ENCODE data around the gene LHFPL4.
A peak's percentile ranks its signal among the peaks of the same experiment; 100 is the strongest.
"Not testable (repeated sequence)": the region's sequence is repeated elsewhere in the genome, so short reads cannot be mapped to it uniquely, and the experiment has no call there.

The LHFPL4 gene

GRCh38 chr3:9553021-9553947 lies at the start of gene LHFPL4:
Gene LHFPL4 (minus strand): TSS chr3:9553822. CDS start chr3:9552679, 1,143 bp downstream.
- DNase-seq: no peak

- no peak for DNase-seq
These were observed 49.0 kb upstream of the LHFPL4 start for GRCh38 chr3:9602620-9603019.

GRCh38 chr3:9601006-9601581 lies 47.5 kb upstream of the LHFPL4 start:
- not testable (repeated sequence) for DNase-seq

- DNase-seq: no peak
These were observed 47.0 kb upstream of the LHFPL4 start for GRCh38 chr3:9600597-9600996.

DNA sequence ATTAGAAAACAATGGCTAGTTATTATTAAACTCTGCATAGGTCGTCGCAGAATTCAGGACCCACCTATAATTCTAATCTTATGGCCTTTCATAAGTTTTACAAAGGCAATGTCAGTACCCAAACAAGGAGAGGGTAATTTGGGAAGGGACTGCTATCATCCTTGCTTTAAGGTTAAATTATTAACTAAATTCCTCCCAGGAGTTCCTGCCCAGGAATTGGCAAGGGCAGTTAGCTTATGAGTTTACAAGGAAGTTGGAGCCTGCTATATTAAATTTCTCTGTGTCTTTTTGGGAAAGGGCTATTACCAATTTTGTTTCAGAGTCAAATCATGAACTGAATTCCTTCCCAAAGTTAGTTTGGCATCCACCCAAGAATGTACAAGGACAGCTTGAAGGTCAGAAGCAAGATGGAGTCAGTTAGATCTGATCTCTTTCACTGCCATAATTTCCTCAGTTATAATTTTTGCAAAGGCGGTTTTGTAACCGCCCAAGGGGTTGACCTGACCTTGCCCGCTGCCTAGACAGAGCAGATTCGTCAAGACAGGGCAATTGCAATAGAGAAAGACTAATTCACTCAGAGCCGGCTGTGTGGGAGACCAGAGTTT lies 45.3 kb upstream of the LHFPL4 start:
- no peak for DNase-seq

DNA sequence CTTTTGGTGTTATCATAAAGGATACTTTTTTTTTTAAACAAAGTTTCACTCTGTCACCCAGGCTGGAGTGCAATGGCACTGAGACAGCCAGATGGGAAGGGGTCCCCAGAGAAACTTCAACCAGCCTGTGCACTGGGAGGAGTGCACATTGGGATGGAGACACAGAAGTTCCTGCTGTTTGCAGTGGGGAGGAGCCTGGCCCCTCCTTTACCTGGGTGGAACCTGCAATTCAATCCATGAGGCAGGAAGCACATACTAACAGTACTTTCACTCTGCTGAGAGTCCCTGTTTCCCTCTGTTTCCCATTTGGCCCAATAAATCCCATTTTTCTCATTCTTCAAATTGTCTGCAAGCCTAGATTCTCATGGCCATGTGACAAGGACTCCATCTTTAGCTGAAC lies 42.3 kb upstream of the LHFPL4 start:
- DNase-seq: no peak

GRCh38 chr3:9591781-9592180 lies 38.2 kb upstream of the LHFPL4 start:
- DNase-seq: not testable (repeated sequence)

- no peak for DNase-seq
These were observed 36.7 kb upstream of the LHFPL4 start for GRCh38 chr3:9590282-9590791.

DNA sequence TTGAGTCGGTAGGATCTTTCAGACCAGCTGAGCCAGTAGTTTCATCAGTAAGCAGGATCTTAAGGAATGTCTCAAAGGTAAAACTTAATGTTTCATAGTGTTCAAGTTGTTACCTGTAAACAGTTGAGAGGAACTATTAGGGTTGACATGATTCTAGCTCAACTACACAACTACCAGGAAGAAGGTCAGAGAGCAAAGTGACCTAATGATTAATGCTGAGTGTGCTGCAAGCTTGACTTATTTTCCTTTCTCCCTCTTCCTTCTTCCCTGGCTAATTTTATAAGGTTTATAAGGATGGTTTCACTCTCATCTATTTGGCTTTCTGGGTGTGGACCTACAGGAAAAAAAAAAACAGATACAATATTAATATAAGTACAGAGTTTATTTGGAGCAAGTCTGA lies 30.2 kb upstream of the LHFPL4 start:
- DNase-seq: no peak

DNA sequence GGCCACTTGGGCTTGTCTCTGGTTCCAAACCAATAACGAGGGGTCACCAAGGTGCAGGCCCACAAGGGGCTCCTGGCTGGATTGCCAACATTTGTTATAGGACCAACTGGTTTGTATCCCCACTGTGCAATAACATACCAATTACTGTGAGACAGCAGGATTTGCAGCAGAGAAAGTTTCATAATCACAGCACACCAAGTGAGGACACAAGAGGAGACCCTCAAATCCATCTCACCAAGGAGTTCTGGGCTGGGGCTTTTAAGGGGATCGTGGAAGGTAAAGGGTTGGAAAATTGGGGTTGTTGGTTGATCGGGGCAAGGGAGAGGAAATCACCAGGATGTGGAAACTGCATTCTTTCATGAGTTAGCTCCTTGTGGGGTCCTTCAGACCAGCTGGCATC lies 29.7 kb upstream of the LHFPL4 start:
- no peak for DNase-seq

- no peak for DNase-seq
These were observed 28.7 kb upstream of the LHFPL4 start for GRCh38 chr3:9582332-9582731.

- no peak for DNase-seq
These were observed 28.1 kb upstream of the LHFPL4 start for GRCh38 chr3:9581742-9582141.

- no peak for DNase-seq
These were observed 15.4 kb upstream of the LHFPL4 start for GRCh38 chr3:9569054-9569453.

- no peak for DNase-seq
These were observed 11.7 kb upstream of the LHFPL4 start for GRCh38 chr3:9565316-9565715.

- no peak for DNase-seq
These were observed 10.2 kb upstream of the LHFPL4 start for GRCh38 chr3:9563851-9564250.

GRCh38 chr3:9560056-9560455 lies 6.4 kb upstream of the LHFPL4 start:
- not testable (repeated sequence) for DNase-seq

- no peak for DNase-seq
These were observed 409 bp upstream of the LHFPL4 start for GRCh38 chr3:9553948-9554513.

- DNase-seq: peak; percentile 19
These were observed 1.2 kb downstream of the LHFPL4 start for GRCh38 chr3:9552252-9552999.

- DNase-seq: no peak
These were observed 2.6 kb downstream of the LHFPL4 start for GRCh38 chr3:9550999-9551398.

DNA sequence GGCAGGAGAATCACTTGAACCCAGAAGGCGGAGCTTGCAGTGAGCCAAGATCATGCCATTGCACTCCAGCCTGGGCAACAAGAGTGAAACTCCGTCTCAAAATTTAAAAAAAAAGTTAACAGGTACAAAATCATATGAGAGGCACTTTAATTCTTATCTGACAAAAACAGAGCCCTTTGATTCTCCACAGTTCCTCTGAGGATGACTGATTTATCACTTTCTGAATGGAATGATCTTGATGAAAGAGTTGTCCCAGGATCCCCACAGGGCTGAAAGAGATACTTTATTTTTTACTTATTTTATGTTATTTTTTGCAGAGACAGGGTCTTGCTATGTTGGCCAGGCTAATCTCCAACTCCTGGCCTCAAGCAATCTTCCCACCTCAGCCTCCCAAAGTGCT lies 4.0 kb downstream of the LHFPL4 start:
- no peak for DNase-seq

- DNase-seq: no peak
These were observed 4.6 kb downstream of the LHFPL4 start for GRCh38 chr3:9548991-9549390.

- no peak for DNase-seq
These were observed 11.4 kb downstream of the LHFPL4 start for GRCh38 chr3:9542182-9542581.

DNA sequence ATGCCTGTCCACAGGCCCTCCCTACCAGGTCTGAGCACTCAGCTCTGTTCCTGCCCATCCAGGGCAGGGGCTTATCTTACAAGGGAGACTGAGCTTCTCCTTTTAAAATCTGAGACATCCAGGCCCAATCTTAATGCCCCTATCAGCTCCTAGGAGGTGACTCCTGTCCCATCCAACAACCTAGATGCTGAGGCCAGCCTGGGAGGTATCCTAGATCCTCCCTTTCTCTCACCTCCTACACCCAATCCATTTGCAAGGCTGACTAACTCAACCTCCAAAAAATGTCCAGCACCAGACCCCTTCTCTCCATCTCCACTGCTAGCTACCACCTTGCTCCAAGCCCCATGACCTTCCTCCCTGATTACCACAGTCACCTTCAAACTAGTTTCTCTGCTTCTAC lies 17.4 kb downstream of the LHFPL4 start:
- DNase-seq: no peak

All from activated gamma-delta T cell treated with Interleukin-2 at 50 U/mL for 16 hours (primary cell).